Measurements from ENCODE around the gene STIP1.
A peak's percentile ranks its signal among the peaks of the same experiment; 100 is the strongest.

Gene STIP1

GRCh38 chr11:64185693-64186491 is at the start of gene STIP1:
TSS of gene STIP1 (plus strand) at chr11:64186171. CDS start at chr11:64186262, 91 bp downstream.
- DNase-seq (ENCODE audit: low read depth, low spot score) = peak; percentile 100
- in situ Hi-C loops (cut with HindIII; ENCODE audit: low sequenced_read_pairs) = no loop called here
- H3K4me3 ChIP-seq (ENCODE audit: low read depth, low read length) = peak within 1 kb of the TSS; percentile 63
- TF ChIP-seq, protein P1, sequence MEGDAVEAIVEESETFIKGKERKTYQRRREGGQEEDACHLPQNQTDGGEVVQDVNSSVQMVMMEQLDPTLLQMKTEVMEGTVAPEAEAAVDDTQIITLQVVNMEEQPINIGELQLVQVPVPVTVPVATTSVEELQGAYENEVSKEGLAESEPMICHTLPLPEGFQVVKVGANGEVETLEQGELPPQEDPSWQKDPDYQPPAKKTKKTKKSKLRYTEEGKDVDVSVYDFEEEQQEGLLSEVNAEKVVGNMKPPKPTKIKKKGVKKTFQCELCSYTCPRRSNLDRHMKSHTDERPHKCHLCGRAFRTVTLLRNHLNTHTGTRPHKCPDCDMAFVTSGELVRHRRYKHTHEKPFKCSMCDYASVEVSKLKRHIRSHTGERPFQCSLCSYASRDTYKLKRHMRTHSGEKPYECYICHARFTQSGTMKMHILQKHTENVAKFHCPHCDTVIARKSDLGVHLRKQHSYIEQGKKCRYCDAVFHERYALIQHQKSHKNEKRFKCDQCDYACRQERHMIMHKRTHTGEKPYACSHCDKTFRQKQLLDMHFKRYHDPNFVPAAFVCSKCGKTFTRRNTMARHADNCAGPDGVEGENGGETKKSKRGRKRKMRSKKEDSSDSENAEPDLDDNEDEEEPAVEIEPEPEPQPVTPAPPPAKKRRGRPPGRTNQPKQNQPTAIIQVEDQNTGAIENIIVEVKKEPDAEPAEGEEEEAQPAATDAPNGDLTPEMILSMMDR (IDR thresholded peaks at IDR 0.05; ENCODE audit: low read depth, low read length) = peak; percentile 40

DNA sequence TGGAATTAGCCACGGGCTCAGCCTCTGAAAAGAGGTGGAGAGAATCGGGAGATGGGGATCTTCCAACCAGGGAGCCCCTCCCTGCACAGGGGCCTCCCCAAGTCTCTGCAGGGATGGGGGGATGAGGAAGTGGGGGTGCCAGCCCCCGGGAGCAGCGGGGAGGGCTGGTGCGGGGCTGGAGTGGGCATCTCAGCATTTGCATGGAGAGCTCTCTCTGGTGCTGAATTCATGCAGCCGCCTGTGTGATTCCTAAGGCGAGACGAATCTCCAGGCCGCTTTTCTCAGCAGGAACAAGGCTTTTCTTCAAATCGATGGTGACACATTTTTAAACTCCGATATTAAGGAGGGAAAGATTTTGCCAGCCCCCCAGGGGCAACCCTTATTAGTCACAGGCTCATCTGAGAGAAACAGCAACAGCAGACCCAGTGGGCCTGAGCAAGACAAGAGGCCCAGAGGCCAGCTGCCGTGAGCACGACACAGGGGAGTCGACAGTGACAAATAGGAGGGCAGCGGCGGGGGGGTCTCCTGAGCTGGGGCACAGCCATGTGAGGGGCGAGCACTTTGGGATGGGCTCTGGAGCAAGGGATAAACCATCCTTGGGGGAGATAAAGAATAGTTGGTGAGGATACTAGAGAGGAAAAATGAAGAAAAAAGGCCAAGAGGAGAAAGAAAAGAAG is 49.1 kb upstream of the STIP1 start:
- in situ Hi-C loops (cut with HindIII; ENCODE audit: low sequenced_read_pairs) = no loop called here
- no peak overlapping the region for H3K4me3 ChIP-seq (ENCODE audit: low read depth, low read length)
- no peak for DNase-seq (ENCODE audit: low read depth, low spot score)
- TF ChIP-seq, protein P1 (IDR thresholded peaks at IDR 0.05; ENCODE audit: low read depth, low read length) = no peak

GRCh38 chr11:64138398-64138797 is 47.6 kb upstream of the STIP1 start:
- no peak overlapping the region for H3K4me3 ChIP-seq (ENCODE audit: low read depth, low read length)
- TF ChIP-seq, protein P1 (IDR thresholded peaks at IDR 0.05; ENCODE audit: low read depth, low read length) = no peak
- no peak for DNase-seq (ENCODE audit: low read depth, low spot score)
- in situ Hi-C loops (cut with HindIII; ENCODE audit: low sequenced_read_pairs) = no loop called here

DNA sequence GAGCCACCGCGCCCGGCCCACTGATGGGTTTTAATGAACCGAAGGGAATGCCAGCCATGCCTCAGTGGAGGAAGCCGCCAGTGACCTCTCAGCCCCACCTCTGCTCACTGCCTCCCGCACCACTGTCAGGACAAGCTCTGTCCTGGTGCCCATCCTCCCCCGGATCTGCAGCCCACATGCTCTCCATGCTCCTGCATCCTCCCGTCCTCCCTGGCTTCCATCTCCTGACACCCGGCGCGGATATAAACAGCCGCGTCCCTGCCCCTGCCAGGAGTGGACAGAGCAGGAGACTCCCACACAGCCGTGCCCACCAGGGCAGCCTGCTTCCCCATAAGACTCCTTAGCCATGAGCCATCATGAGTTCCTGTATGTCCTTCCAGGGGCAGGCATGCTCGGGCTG is 46.9 kb upstream of the STIP1 start:
- in situ Hi-C loops (cut with HindIII; ENCODE audit: low sequenced_read_pairs) = no loop called here
- TF ChIP-seq, protein P1 (IDR thresholded peaks at IDR 0.05; ENCODE audit: low read depth, low read length) = no peak
- H3K4me3 ChIP-seq (ENCODE audit: low read depth, low read length) = no peak overlapping the region
- no peak for DNase-seq (ENCODE audit: low read depth, low spot score)

- in situ Hi-C loops (cut with HindIII; ENCODE audit: low sequenced_read_pairs) = no loop called here
- TF ChIP-seq, protein P1 (IDR thresholded peaks at IDR 0.05; ENCODE audit: low read depth, low read length) = no peak
Measured at GRCh38 chr11:64140082-64140481, 45.9 kb upstream of the STIP1 start.

GRCh38 chr11:64141081-64141783 is 44.7 kb upstream of the STIP1 start:
- DNase-seq (ENCODE audit: low read depth, low spot score) = no peak
- in situ Hi-C loops (cut with HindIII; ENCODE audit: low sequenced_read_pairs) = no loop called here
- TF ChIP-seq, protein P1 (IDR thresholded peaks at IDR 0.05; ENCODE audit: low read depth, low read length) = no peak
- no peak overlapping the region for H3K4me3 ChIP-seq (ENCODE audit: low read depth, low read length)

More at GRCh38 chr11:64140082-64140481, 45.9 kb upstream of the STIP1 start:
- H3K4me3 ChIP-seq (ENCODE audit: low read depth, low read length) = no peak overlapping the region
- no peak for DNase-seq (ENCODE audit: low read depth, low spot score)

All from astrocyte of the spinal cord (primary cell).